IMR-90 (cell line): ENCODE measurements around the gene LRP1-AS. TPM values are rescaled to one million over a fixed set of nuclear protein-coding genes. Genes with fewer than 3 reads are reported as not detected.
A peak's percentile ranks its signal among the peaks of the same experiment; 100 is the strongest.

ENCODE experiments used
- ATAC-seq: fragments of 200-7000 bp; cut with Tn5 transposase; 2 replicates; pipeline ENCODE4 v1.9.1; 2020; ENCODE audit warnings: low read depth, mild to moderate bottlenecking, moderate library complexity
- BruUV-seq: library from RNA; stranded (reverse); fragments of 400-500 nt; replicated peaks from 2 replicates; lab custom pipeline; 2021; lab: Mats Ljungman, UMichigan
- CTCF ChIA-PET: fragments of 300-600 bp; formaldehyde crosslinking; extraction: SDS; loops from one replicate; lab custom pipeline; 2021; ENCODE audit warnings: antibody characterized with exemption; lab: Yijun Ruan, JAX
- POLR2A ChIA-PET: fragments of 300-600 bp; sonication (Branson Sonifier 250); formaldehyde crosslinking; loops from one replicate; lab custom pipeline; 2022; ENCODE audit warnings: antibody characterized with exemption; ENCODE audit not compliant: unreplicated experiment; lab: Charles Lee
- DNase-seq: peaks from one replicate; pipeline ENCODE4 v3.0.0; 2013
- H2AFZ ChIP-seq: replicated peaks from 2 replicates; pipeline ENCODE3; 2013; ENCODE audit warnings: low read length, mild to moderate bottlenecking; ENCODE audit not compliant: poor library complexity
- H2AK5ac ChIP-seq: 2 replicates; pipeline ENCODE4 v1.6.1; 2013; ENCODE audit warnings: low read depth, low read length, inconsistent platforms
- H2AK9ac ChIP-seq: replicated peaks from 2 replicates; pipeline ENCODE3; 2013; ENCODE audit warnings: mild to moderate bottlenecking, low read depth, low read length, moderate library complexity; ENCODE audit not compliant: poor library complexity
- H2BK120ac ChIP-seq: 2 replicates; pipeline ENCODE4 v1.6.1; 2013; ENCODE audit warnings: low read depth, low read length, inconsistent platforms
- H2BK15ac ChIP-seq: 3 replicates; pipeline ENCODE4 v1.6.1; 2013; ENCODE audit warnings: low read depth, low read length, inconsistent platforms
- H2BK20ac ChIP-seq: 2 replicates; pipeline ENCODE4 v1.6.1; 2013; ENCODE audit warnings: low read depth, mild to moderate bottlenecking, inconsistent platforms, low read length, moderate library complexity
- H2BK5ac ChIP-seq: 2 replicates; pipeline ENCODE4 v1.6.1; 2013; ENCODE audit warnings: mild to moderate bottlenecking, low read depth, low read length, inconsistent platforms; ENCODE audit not compliant: poor library complexity, severe bottlenecking
- H3K14ac ChIP-seq: replicated peaks from 2 replicates; pipeline ENCODE4 v1.6.1; 2013; ENCODE audit warnings: low read depth, low read length, inconsistent platforms
- H3K18ac ChIP-seq: 2 replicates; pipeline ENCODE4 v1.6.1; 2013; ENCODE audit warnings: low read depth, low read length, control low read depth
- H3K23ac ChIP-seq: 2 replicates; pipeline ENCODE4 v1.6.1; 2013; ENCODE audit warnings: low read depth, low read length, inconsistent platforms
- H3K27ac ChIP-seq: 2 replicates; pipeline ENCODE4 v1.5.1; 2013; ENCODE audit warnings: mild to moderate bottlenecking, control low read depth, low read length; ENCODE audit not compliant: insufficient read depth
- H3K27me3 ChIP-seq: 2 replicates; pipeline ENCODE4 v1.6.1; 2013; ENCODE audit warnings: low read length; ENCODE audit not compliant: control insufficient read depth, insufficient read depth
- H3K36me3 ChIP-seq: 2 replicates; pipeline ENCODE4 v1.6.1; 2013; ENCODE audit warnings: low read length, mixed read lengths; ENCODE audit not compliant: control insufficient read depth, insufficient read depth
- H3K4ac ChIP-seq: 2 replicates; pipeline ENCODE4 v1.6.1; 2013; ENCODE audit warnings: low read depth, low read length, inconsistent platforms
- H3K4me1 ChIP-seq: 2 replicates; pipeline ENCODE4 v1.6.1; 2013; ENCODE audit warnings: low read length, mixed read lengths; ENCODE audit not compliant: control insufficient read depth, insufficient read depth
- H3K4me2 ChIP-seq: 2 replicates; pipeline ENCODE4 v1.6.1; 2013; ENCODE audit warnings: low read depth, mild to moderate bottlenecking, control low read depth, low read length, moderate library complexity
- H3K4me3 ChIP-seq: 2 replicates; pipeline ENCODE4 v1.5.1; 2013; ENCODE audit warnings: low read depth, mild to moderate bottlenecking, control low read depth, low read length, moderate library complexity; ENCODE audit not compliant: insufficient read depth
- H3K56ac ChIP-seq: 2 replicates; pipeline ENCODE4 v1.6.1; 2013; ENCODE audit warnings: low read length, inconsistent platforms; ENCODE audit not compliant: insufficient read depth; ENCODE audit errors: extremely low read depth
- H3K79me1 ChIP-seq, 2 experiments: 2 replicates each; pipeline ENCODE4 v1.6.1; 2013; ENCODE audit warnings: low read length in 2 of 2, inconsistent platforms in 1 of 2, low read depth in 1 of 2
- H3K9ac ChIP-seq: 2 replicates; pipeline ENCODE4 v1.6.1; 2013; ENCODE audit warnings: low read depth, low read length, control low read depth
- H3K9me1 ChIP-seq: 2 replicates; pipeline ENCODE4 v1.6.1; 2013; ENCODE audit warnings: low read length, inconsistent platforms; ENCODE audit not compliant: insufficient read depth
- H3K9me3 ChIP-seq: 2 replicates; pipeline ENCODE4 v1.6.1; 2013; ENCODE audit warnings: low read length; ENCODE audit not compliant: control insufficient read depth, insufficient read depth
- H4K20me1 ChIP-seq: 2 replicates; pipeline ENCODE4 v1.6.1; 2013; ENCODE audit warnings: low read length, inconsistent platforms; ENCODE audit not compliant: insufficient read depth
- H4K5ac ChIP-seq: 2 replicates; pipeline ENCODE4 v1.6.1; 2013; ENCODE audit warnings: mild to moderate bottlenecking, low read depth, low read length, control low read depth
- H4K8ac ChIP-seq, 2 experiments: 2 replicates each; pipeline ENCODE4 v1.6.1; 2013; ENCODE audit warnings: low read depth in 2 of 2, low read length in 2 of 2, control low read depth in 1 of 2, inconsistent platforms in 1 of 2
- H4K91ac ChIP-seq: 2 replicates; pipeline ENCODE4 v1.6.1; 2013; ENCODE audit warnings: low read depth, low read length, inconsistent platforms; ENCODE audit not compliant: insufficient read depth
- CHD1 ChIP-seq: IDR thresholded peaks from 2 replicates; pipeline ENCODE4 v1.6.1; 2012; ENCODE audit warnings: low read depth, low read length, improper control_type of control experiment
- CTCF ChIP-seq: conservative IDR thresholded peaks from 2 replicates; pipeline ENCODE4 v1.5.1; 2012; ENCODE audit warnings: mild to moderate bottlenecking, low read depth, low read length, improper control_type of control experiment
- FOS ChIP-seq: fragments of 150-350 bp; IDR thresholded peaks from 2 replicates; pipeline ENCODE4 v1.6.1; 2016; ENCODE audit warnings: low read depth, low read length
- MAFK ChIP-seq: IDR thresholded peaks from 2 replicates; pipeline ENCODE4 v1.6.1; 2012; ENCODE audit warnings: low read depth, low read length, improper control_type of control experiment
- NFE2L2 ChIP-seq: fragments of 150-350 bp; IDR thresholded peaks from 2 replicates; pipeline ENCODE4 v1.6.1; 2016; ENCODE audit warnings: low read depth, mild to moderate bottlenecking, low read length
- RAD21 ChIP-seq: IDR thresholded peaks from 2 replicates; pipeline ENCODE4 v1.6.1; 2012; ENCODE audit warnings: low read length, improper control_type of control experiment
- RCOR1 ChIP-seq: IDR thresholded peaks from 2 replicates; pipeline ENCODE4 v1.6.1; 2012; ENCODE audit warnings: mild to moderate bottlenecking, low read length, improper control_type of control experiment; ENCODE audit not compliant: insufficient replicate concordance
- SMC3 ChIP-seq: fragments of 150-350 bp; IDR thresholded peaks from 2 replicates; pipeline ENCODE4 v1.6.1; 2016; ENCODE audit warnings: low read depth, mild to moderate bottlenecking, antibody characterized with exemption, low read length, moderate library complexity
- USF2 ChIP-seq: fragments of 150-350 bp; IDR thresholded peaks from 2 replicates; pipeline ENCODE4 v1.6.1; 2017; ENCODE audit warnings: mild to moderate bottlenecking, antibody characterized with exemption, low read length, low read depth
- WGBS, 2 experiments: methylation state at CpG; one replicate each; pipeline versions ENCODE4 v1.1.5 to v1.1.7; 2013; ENCODE audit warnings: missing lambda C conversion rate in 2 of 2; ENCODE audit not compliant: insufficient read length in 1 of 2; ENCODE audit errors: extremely low coverage in 2 of 2; 5-methylcytosine and 5-hydroxymethylcytosine counted together
- dilution Hi-C: fragments of 300-500 bp; cut with HindIII; formaldehyde crosslinking; loops from one replicate; pipeline ENCODE4 v1.14.3; 2018; ENCODE audit warnings: low sequenced_read_pairs; ENCODE audit not compliant: unreplicated experiment
- in situ Hi-C: fragments of 300-500 bp; cut with MboI; formaldehyde crosslinking; loops from 3 replicates; pipeline ENCODE4 v1.14.3; 2019; ENCODE audit warnings: low sequenced_read_pairs, inconsistent platforms, mixed read lengths
- intact Hi-C: fragments of 100-400 bp; cut with micrococcal nuclease; formaldehyde crosslinking; loops from 2 replicates; pipeline ENCODE4 v1.10.0; 2022
- polyA plus RNA-seq, 3 experiments: library from polyadenylated mRNA; depleted of rRNA; stranded (reverse); fragments of >200 nt; gene quantifications; 2 replicates each; pipeline ENCODE4 v1.2.3, GENCODE V29; 2012; ENCODE audit warnings: low replicate concordance in 1 of 3
- total RNA-seq: library from RNA; depleted of rRNA; stranded (reverse); fragments of >200 nt; gene quantifications from 2 replicates; pipeline ENCODE4 v1.2.3, GENCODE V29; 2012

The LRP1-AS gene
- total and polyA plus RNA-seq, 2 of the 4 experiments (the other 2 are of a cell fraction): not detected

- Histone ChIP-seq H3K9me1 (peaks cover 39% of the 10 kb centered on the region), H4K20me1 (peaks cover 60% of the 10 kb centered on the region), H2AK5ac (no peak overlapping the region), H3K56ac (no peak overlapping the region), H3K79me1 (peaks cover 57 to 93% of the 10 kb centered on the region in 2 experiments), H2BK15ac (no peak overlapping the region), H4K91ac (no peak overlapping the region), H3K36me3 (peaks cover 78% of the 10 kb centered on the region), H3K9me3 (no peaks in the 10 kb centered on the region), H2AK9ac (peak overlapping the region; percentile 9), H2BK120ac (no peak overlapping the region), H3K27me3 (no peaks in the 10 kb centered on the region), H3K14ac (no peak overlapping the region), H2AFZ (no peak overlapping the region), H3K4me1 (peaks cover 38% of the 10 kb centered on the region), H4K5ac (no peak overlapping the region), H3K4me2 (no peak overlapping the region), H3K4me3 (no peak overlapping the region), H3K27ac (no peak overlapping the region), H3K4ac (no peak overlapping the region), H4K8ac (no peak overlapping the region), H2BK5ac (no peak overlapping the region), H3K18ac (no peak overlapping the region), H3K23ac (no peak overlapping the region), H2BK20ac (no peak overlapping the region), H3K9ac (no peak overlapping the region)
- WGBS, 2 experiments: 100% methylated on average over 1 of the region's 6 CpGs; no CpG with 5 or more reads in 1 of the 2 experiments
- ATAC-seq: no peak
- ChIA-PET POLR2A (interaction anchor here (0.7 kb wide), 1 partner anchor 26 kb away, joined by 4 read pairs; the partner anchor contains the start of gene LRP1), CTCF (no interaction called here)
- DNase-seq: no peak
- BruUV-seq: TSS peak; percentile 57
- intact Hi-C loops: no loop called here
- in situ Hi-C loops: no loop called here
- dilution Hi-C loops: no loop called here
- TF ChIP-seq FOS (no peak), NFE2L2 (no peak), CHD1 (no peak), CTCF (no peak), USF2 (no peak), RCOR1 (no peak), RAD21 (no peak), SMC3 (no peak), MAFK (no peak)
Observed at GRCh38 chr12:57154076-57154475, 6.7 kb upstream of the LRP1-AS start.
